OCI-LY7 (cell line): ENCODE data around the gene DTYMK. TPM values are rescaled to one million over a fixed set of nuclear protein-coding genes. Genes with fewer than 3 reads are reported as not detected.

ENCODE experiments used
- BruUV-seq: library from RNA; stranded (reverse); fragments of 400-500 nt; replicated peaks from 2 replicates; lab custom pipeline; 2021; lab: Mats Ljungman, UMichigan
- CTCF ChIA-PET: fragments of 300-600 bp; sonication (Branson Sonifier 250); formaldehyde crosslinking; loops from one replicate; lab custom pipeline; 2022; ENCODE audit warnings: antibody characterized with exemption; ENCODE audit not compliant: unreplicated experiment; lab: Charles Lee
- POLR2A ChIA-PET: fragments of 300-600 bp; sonication (Branson Sonifier 250); formaldehyde crosslinking; loops from one replicate; lab custom pipeline; 2022; ENCODE audit warnings: antibody characterized with exemption; lab: Charles Lee
- DNase-seq: peaks from one replicate; pipeline ENCODE4 v3.0.0-alpha.2; 2015; ENCODE audit warnings: low spot score
- H2AFZ ChIP-seq: fragments of 200-600 bp; sonication (generic), shearing (Covaris generic); 2 replicates; pipeline ENCODE4 v1.6.1; 2014; ENCODE audit warnings: mild to moderate bottlenecking, antibody characterized with exemption, low read length, moderate library complexity
- H3K27ac ChIP-seq: fragments of 200-600 bp; sonication (generic); 2 replicates; pipeline ENCODE4 v1.5.1; 2014; ENCODE audit warnings: mixed run types, low read depth, mild to moderate bottlenecking, moderate library complexity, low read length, inconsistent platforms; ENCODE audit not compliant: poor library complexity, severe bottlenecking
- H3K36me3 ChIP-seq: fragments of 200-600 bp; sonication (generic); 2 replicates; pipeline ENCODE4 v1.6.1; 2014; ENCODE audit warnings: mild to moderate bottlenecking, antibody characterized with exemption, low read length, moderate library complexity, mixed read lengths; ENCODE audit not compliant: insufficient read depth
- H3K4me1 ChIP-seq: fragments of 200-600 bp; sonication (generic); 2 replicates; pipeline ENCODE4 v1.5.1; 2014; ENCODE audit warnings: mild to moderate bottlenecking, low read length; ENCODE audit not compliant: insufficient read depth, poor library complexity, severe bottlenecking
- H3K4me2 ChIP-seq: fragments of 200-600 bp; sonication (generic); 2 replicates; pipeline ENCODE4 v1.6.1; 2014; ENCODE audit warnings: mild to moderate bottlenecking, low read length
- H3K4me3 ChIP-seq: fragments of 200-600 bp; sonication (generic); 2 replicates; pipeline ENCODE4 v1.5.1; 2014; ENCODE audit warnings: mild to moderate bottlenecking, low read depth, low read length; ENCODE audit not compliant: poor library complexity, severe bottlenecking
- H3K79me2 ChIP-seq: fragments of 200-600 bp; sonication (generic); 2 replicates; pipeline ENCODE4 v1.6.1; 2016; ENCODE audit warnings: low read depth, mild to moderate bottlenecking, low read length, moderate library complexity, mixed read lengths; ENCODE audit not compliant: insufficient read depth
- H3K9me2 ChIP-seq: fragments of 200-600 bp; sonication (generic); 2 replicates; pipeline ENCODE4 v1.6.1; 2016; ENCODE audit warnings: mild to moderate bottlenecking, low read length, mixed read lengths; ENCODE audit not compliant: insufficient read depth
- H3K9me3 ChIP-seq: fragments of 200-600 bp; sonication (generic); 2 replicates; pipeline ENCODE4 v1.6.1; 2014; ENCODE audit warnings: mild to moderate bottlenecking, mixed run types, low read length, mixed read lengths
- H4K20me1 ChIP-seq: fragments of 200-600 bp; sonication (generic); 2 replicates; pipeline ENCODE4 v1.6.1; 2014; ENCODE audit warnings: mild to moderate bottlenecking, antibody characterized with exemption, low read length, moderate library complexity, mixed read lengths; ENCODE audit not compliant: insufficient read depth
- CTCF ChIP-seq: fragments of 200-600 bp; sonication (generic); conservative IDR thresholded peaks from 2 replicates; pipeline ENCODE4 v1.5.1; 2014; ENCODE audit warnings: mild to moderate bottlenecking, antibody characterized with exemption, low read length, moderate library complexity, mixed read lengths
- EZH2phosphoT487 ChIP-seq: fragments of 200-600 bp; sonication (generic); IDR thresholded peaks from 2 replicates; pipeline ENCODE4 v1.6.1; 2018; ENCODE audit warnings: low read depth, borderline replicate concordance, mild to moderate bottlenecking, mixed run types, antibody characterized with exemption, low read length, moderate library complexity, mixed read lengths
- intact Hi-C: fragments of 100-400 bp; cut with micrococcal nuclease; formaldehyde crosslinking; loops from one replicate; pipeline ENCODE4 v1.10.0; 2022; ENCODE audit not compliant: unreplicated experiment
- total RNA-seq, 2 experiments: library from RNA; depleted of rRNA in 1 of 2; stranded (reverse); fragments of >200 nt in 1 of 2; shearing (Covaris generic) in 1 of 2; gene quantifications; 2 replicates each; pipeline ENCODE4 v1.2.3, GENCODE V29; 2014 to 2022

The DTYMK gene
- total RNA-seq, 2 experiments from 2014 or later = 118 to 129 TPM

- BruUV-seq = no TSS peak
- Histone ChIP-seq H3K4me2 (no peak overlapping the region), H3K27ac (no peak overlapping the region), H3K9me3 (no peaks in the 10 kb centered on the region), H3K36me3 (peaks cover 97% of the 10 kb centered on the region), H4K20me1 (no peaks in the 10 kb centered on the region), H3K4me1 (peaks cover 10% of the 10 kb centered on the region), H2AFZ (no peak overlapping the region), H3K4me3 (no peak overlapping the region), H3K9me2 (no peaks in the 10 kb centered on the region), H3K79me2 (peaks cover 34% of the 10 kb centered on the region)
- DNase-seq = no peak
- TF ChIP-seq CTCF = no peak
- no peak for TF ChIP-seq EZH2phosphoT487
- CTCF ChIA-PET = no interaction called here
- POLR2A ChIA-PET = no interaction called here
- intact Hi-C loops = loop anchor here (10.0 kb wide), 1 partner anchor 326 kb away; the partner anchor contains the start of gene FARP2
These were observed 5.6 kb downstream of the DTYMK start for GRCh38 chr2:241680827-241681599.

GRCh38 chr2:241680044-241680443, 6.6 kb downstream of the DTYMK start:
- Histone ChIP-seq H2AFZ (no peak overlapping the region), H3K79me2 (peaks cover 24% of the 10 kb centered on the region), H3K36me3 (peaks cover 99% of the 10 kb centered on the region), H3K4me2 (no peak overlapping the region), H3K9me3 (no peaks in the 10 kb centered on the region), H3K4me3 (no peak overlapping the region), H3K4me1 (peaks cover 3% of the 10 kb centered on the region), H3K27ac (no peak overlapping the region), H3K9me2 (no peaks in the 10 kb centered on the region), H4K20me1 (no peaks in the 10 kb centered on the region)
- CTCF ChIA-PET = no interaction called here
- BruUV-seq = no TSS peak
- POLR2A ChIA-PET = interaction anchor here (0.5 to 0.7 kb wide), 3 partner anchors 62 to 252 kb away, joined by 3 to 5 read pairs (median 5); no protein-coding TSS in a partner anchor
- TF ChIP-seq EZH2phosphoT487 (no peak), CTCF (no peak)
- DNase-seq = no peak
- intact Hi-C loops = loop anchor here (10.0 kb wide), 1 partner anchor 325 kb away; the partner anchor contains the start of gene FARP2
